A549 (cell line): ENCODE measurements around the gene NAB1. TPM values are rescaled to one million over a fixed set of nuclear protein-coding genes. Genes with fewer than 3 reads are reported as not detected.

Experiments used
- ATAC-seq, 2 experiments: fragments of 200-7000 bp in 1 of 2; fragments of >200 bp in 1 of 2; cut with Nextera tagmentation in 1 of 2; cut with Tn5 transposase in 1 of 2; 3 replicates each; pipeline versions ENCODE4 v1.8.0 to v1.9.1; 2018 to 2020; ENCODE audit warnings: mild to moderate bottlenecking in 1 of 2, moderate library complexity in 1 of 2
- CTCF ChIA-PET: fragments of 300-600 bp; sonication (Branson Sonifier 250); formaldehyde crosslinking; extraction: SDS; loops from one replicate; lab custom pipeline; 2021; ENCODE audit warnings: antibody characterized with exemption, inconsistent platforms; lab: Yijun Ruan, JAX
- POLR2A ChIA-PET: fragments of 350-600 bp; formaldehyde crosslinking; extraction: SDS; loops from one replicate; lab custom pipeline; 2021; ENCODE audit warnings: antibody characterized with exemption, inconsistent platforms; lab: Yijun Ruan, JAX
- DNase-seq, 2 experiments: peaks; one replicate each; pipeline versions ENCODE4 v3.0.0 to v3.0.0-alpha.2; 2011 to 2016; ENCODE audit warnings: low read depth in 1 of 2, low spot score in 1 of 2
- FAIRE-seq: peaks from 2 replicates; lab custom pipeline; 2011; peaks lifted over from hg19 to GRCh38; lab: Jason Lieb, UNC
- H3K27ac ChIP-seq, 2 experiments: fragments of >200 bp; sonication (Bioruptor Twin); formaldehyde crosslinking; 3 replicates each; pipeline ENCODE4 v1.5.1; 2016 to 2017
- H3K4me1 ChIP-seq: fragments of >200 bp; sonication (Bioruptor Twin); formaldehyde crosslinking; 3 replicates; pipeline ENCODE4 v1.6.1; 2016
- H3K4me2 ChIP-seq: fragments of >200 bp; sonication (Bioruptor Twin); formaldehyde crosslinking; 3 replicates; pipeline ENCODE4 v1.6.1; 2016
- H3K4me3 ChIP-seq: fragments of >200 bp; sonication (Bioruptor Twin); formaldehyde crosslinking; 3 replicates; pipeline ENCODE4 v1.5.1; 2016
- H3K9me3 ChIP-seq: fragments of >200 bp; sonication (Bioruptor Twin); formaldehyde crosslinking; 3 replicates; pipeline ENCODE4 v1.6.1; 2016
- ATOH8 ChIP-seq: fragments of 250-450 bp; sonication (Bioruptor Pico); IDR thresholded peaks from 2 replicates; pipeline ENCODE4 v1.5.0; 2020; ENCODE audit warnings: low read depth, mild to moderate bottlenecking, moderate library complexity
- BCL3 ChIP-seq: fragments of >200 bp; sonication (Bioruptor Twin); formaldehyde crosslinking; IDR thresholded peaks from 3 replicates; pipeline ENCODE4 v1.6.1; 2016
- BHLHE40 ChIP-seq: IDR thresholded peaks from 2 replicates; pipeline ENCODE4 v1.6.1; 2012; ENCODE audit warnings: low read depth, low read length, inconsistent platforms
- CHD2 ChIP-seq: fragments of 150-350 bp; IDR thresholded peaks from 2 replicates; pipeline ENCODE4 v1.6.1; 2014; ENCODE audit warnings: low read length; ENCODE audit not compliant: partially characterized antibody
- E2F6 ChIP-seq: IDR thresholded peaks from 2 replicates; pipeline ENCODE4 v1.6.1; 2012; ENCODE audit warnings: low read depth, borderline replicate concordance
- EHMT2 ChIP-seq: fragments of 200-600 bp; sonication (generic); IDR thresholded peaks from 2 replicates; pipeline ENCODE4 v1.6.1; 2016; ENCODE audit warnings: antibody characterized with exemption, low read depth, mild to moderate bottlenecking, moderate library complexity
- ELK1 ChIP-seq: fragments of 150-350 bp; IDR thresholded peaks from 2 replicates; pipeline ENCODE4 v1.6.1; 2014; ENCODE audit warnings: low read depth, mild to moderate bottlenecking, low read length
- HEYL ChIP-seq: fragments of 250-450 bp; sonication (Bioruptor Pico); IDR thresholded peaks from 2 replicates; pipeline ENCODE4 v1.8.0; 2021; ENCODE audit warnings: mild to moderate bottlenecking, moderate library complexity
- HMGXB4 ChIP-seq: fragments of 250-450 bp; sonication (Bioruptor Pico); IDR thresholded peaks from 2 replicates; pipeline ENCODE4 v1.5.0; 2021; ENCODE audit warnings: mild to moderate bottlenecking, moderate library complexity, borderline replicate concordance
- JUN ChIP-seq, 2 experiments: fragments of >200 bp; sonication (Bioruptor Twin); formaldehyde crosslinking; IDR thresholded peaks; 2 replicates in 1 of 2; 3 replicates in 1 of 2; pipeline ENCODE4 v1.6.1; 2016 to 2017
- MAFK ChIP-seq: fragments of 450-650 bp; IDR thresholded peaks from 2 replicates; pipeline ENCODE4 v1.6.1; 2014; ENCODE audit not compliant: partially characterized antibody
- MAX ChIP-seq: IDR thresholded peaks from 2 replicates; pipeline ENCODE4 v1.6.1; 2012
- NFE2L2 ChIP-seq: fragments of 150-350 bp; conservative IDR thresholded peaks from 2 replicates; pipeline ENCODE4 v1.6.1; 2014; ENCODE audit warnings: low read length
- PBX3 ChIP-seq: IDR thresholded peaks from 2 replicates; pipeline ENCODE4 v1.6.1; 2012
- REST ChIP-seq: fragments of 200-600 bp; sonication (generic); IDR thresholded peaks from 2 replicates; pipeline ENCODE4 v1.6.1; 2016; ENCODE audit warnings: antibody characterized with exemption, mild to moderate bottlenecking, moderate library complexity
- RFX5 ChIP-seq: fragments of 450-650 bp; IDR thresholded peaks from 2 replicates; pipeline ENCODE4 v1.7.1; 2014; ENCODE audit warnings: antibody characterized with exemption, mild to moderate bottlenecking, moderate library complexity
- TP53 ChIP-seq: fragments of 250-450 bp; sonication (Bioruptor Pico); IDR thresholded peaks from 2 replicates; pipeline ENCODE4 v1.5.0; 2021; ENCODE audit warnings: mild to moderate bottlenecking, moderate library complexity
- USF2 ChIP-seq: fragments of 450-650 bp; IDR thresholded peaks from 2 replicates; pipeline ENCODE4 v1.6.1; 2014; ENCODE audit warnings: antibody characterized with exemption
- WGBS: methylation state at CpG from one replicate; pipeline ENCODE4 v1.1.6; 2017; ENCODE audit errors: missing lambda C conversion rate; 5-methylcytosine and 5-hydroxymethylcytosine counted together
- polyA plus RNA-seq, 4 experiments: library from polyadenylated mRNA; depleted of rRNA in 3 of 4; stranded (reverse); fragments of >200 nt; fragmentation: RNase III in 1 of 4; extraction: RNeasy Plus Mini Kit Qiagen cat#74134 plus additional on column Dnase treatment in 1 of 4; gene quantifications; 2 replicates in 3 of 4; 3 replicates in 1 of 4; pipeline ENCODE4 v1.2.3, GENCODE V29; 2011 to 2017

NAB1 gene
- polyA plus RNA-seq, 2 of the 4 experiments (the other 2 are of a cell fraction) = 37.6 to 67.3 TPM

- Histone ChIP-seq H3K4me3 (no peak overlapping the region), H3K27ac (no peak overlapping the region), H3K9me3 (peaks cover 4% of the 10 kb centered on the region; the same call in 1 of the 3 replicates), H3K4me2 (no peak overlapping the region), H3K4me1 (peaks cover 22% of the 10 kb centered on the region)
- no peak for FAIRE-seq
- CTCF ChIA-PET = interaction anchor here (1.1 to 2.3 kb wide), 2 partner anchors 13 to 20 kb away, joined by 3 to 6 read pairs; no protein-coding TSS in a partner anchor
- POLR2A ChIA-PET = no interaction called here
- 84% methylated on average over 1 of the region's 1 CpG for WGBS
- ATAC-seq = no peak
- no peak for TF ChIP-seq BHLHE40
- TF ChIP-seq ELK1 = no peak
- TF ChIP-seq ATOH8 = no peak
- no peak for TF ChIP-seq TP53 (CRISPR knock-in tag)
- no peak for TF ChIP-seq E2F6
- TF ChIP-seq RFX5 = no peak
- TF ChIP-seq CHD2 = no peak
- no peak for TF ChIP-seq EHMT2
- no peak for TF ChIP-seq MAX
- TF ChIP-seq HMGXB4 (CRISPR knock-in tag) = no peak
- no peak for TF ChIP-seq REST
- no peak for TF ChIP-seq BCL3
- no peak for TF ChIP-seq MAFK
- no peak for TF ChIP-seq HEYL
- TF ChIP-seq JUN (IDR thresholded peaks at IDR 0.05) = no peak
- TF ChIP-seq PBX3 = no peak
- TF ChIP-seq USF2 = no peak
- no peak for TF ChIP-seq NFE2L2
- no peak for DNase-seq
Measured at GRCh38 chr2:190720691-190721090, 71.8 kb downstream of the NAB1 start.
